ENCODE data around the gene IRF2BP2. TPM values are rescaled to one million over a fixed set of nuclear protein-coding genes. Genes with fewer than 3 reads are reported as not detected.

The IRF2BP2 gene
- total and polyA plus RNA-seq, 2 of the 13 experiments (the other 11 are each of a cell fraction or from before 2014, with no cell fraction given): 140 to 147 TPM

DNA sequence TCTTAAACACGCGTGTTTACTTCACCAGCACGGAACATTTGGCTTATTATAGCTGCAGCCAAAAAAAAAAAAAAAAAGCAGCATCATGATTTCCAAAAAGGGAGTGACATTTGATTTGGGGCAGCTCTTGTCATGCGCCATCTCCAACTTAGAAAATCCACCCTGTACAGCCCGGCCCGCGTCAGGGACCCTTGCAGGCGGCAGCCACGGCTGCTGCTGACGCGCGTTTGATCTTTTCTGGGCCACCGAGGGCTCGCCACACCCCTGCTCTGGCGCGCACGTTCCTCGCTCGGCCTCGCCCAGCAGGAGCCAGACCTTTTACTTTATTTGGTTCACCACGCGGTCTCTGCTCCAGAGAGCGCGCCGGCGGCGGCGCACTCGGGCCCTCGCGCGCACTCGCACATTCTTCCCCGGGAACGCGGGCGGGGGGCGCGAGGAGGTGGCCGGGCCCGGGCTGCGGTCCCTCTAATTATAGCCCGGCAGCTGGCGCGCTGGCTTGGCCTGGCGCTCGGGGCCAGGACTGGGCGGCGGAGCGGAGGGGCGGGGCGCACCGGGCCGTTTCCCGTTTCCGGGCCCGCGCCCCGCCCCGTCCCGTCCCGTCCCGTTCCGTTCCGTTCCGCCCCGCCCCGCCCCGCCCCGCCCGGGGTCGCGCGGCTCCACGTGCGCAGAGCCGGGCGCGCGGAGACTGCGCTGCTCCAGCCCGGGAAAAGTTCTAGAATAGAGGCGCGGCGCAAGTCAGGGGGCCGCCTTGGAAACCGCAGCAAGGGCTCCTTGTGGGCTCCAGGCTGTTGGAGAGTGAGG lies 10.2 kb downstream of the IRF2BP2 start (continued):
- TF ChIP-seq, protein P1, sequence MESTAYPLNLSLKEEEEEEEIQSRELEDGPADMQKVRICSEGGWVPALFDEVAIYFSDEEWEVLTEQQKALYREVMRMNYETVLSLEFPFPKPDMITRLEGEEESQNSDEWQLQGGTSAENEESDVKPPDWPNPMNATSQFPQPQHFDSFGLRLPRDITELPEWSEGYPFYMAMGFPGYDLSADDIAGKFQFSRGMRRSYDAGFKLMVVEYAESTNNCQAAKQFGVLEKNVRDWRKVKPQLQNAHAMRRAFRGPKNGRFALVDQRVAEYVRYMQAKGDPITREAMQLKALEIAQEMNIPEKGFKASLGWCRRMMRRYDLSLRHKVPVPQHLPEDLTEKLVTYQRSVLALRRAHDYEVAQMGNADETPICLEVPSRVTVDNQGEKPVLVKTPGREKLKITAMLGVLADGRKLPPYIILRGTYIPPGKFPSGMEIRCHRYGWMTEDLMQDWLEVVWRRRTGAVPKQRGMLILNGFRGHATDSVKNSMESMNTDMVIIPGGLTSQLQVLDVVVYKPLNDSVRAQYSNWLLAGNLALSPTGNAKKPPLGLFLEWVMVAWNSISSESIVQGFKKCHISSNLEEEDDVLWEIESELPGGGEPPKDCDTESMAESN (CRISPR knock-in tag; conservative IDR thresholded peaks at IDR 0.05): peak; percentile 95
- 0 out of 2 replicates have a peak, but pooled peaks have one; percentile 4 for TF ChIP-seq KLF13 (CRISPR knock-in tag; IDR thresholded peaks at IDR 0.05)
- peak; percentile 80 for TF ChIP-seq SAP130 (CRISPR knock-in tag; IDR thresholded peaks at IDR 0.05; ENCODE audit: low read depth)
- TF ChIP-seq, protein P2, sequence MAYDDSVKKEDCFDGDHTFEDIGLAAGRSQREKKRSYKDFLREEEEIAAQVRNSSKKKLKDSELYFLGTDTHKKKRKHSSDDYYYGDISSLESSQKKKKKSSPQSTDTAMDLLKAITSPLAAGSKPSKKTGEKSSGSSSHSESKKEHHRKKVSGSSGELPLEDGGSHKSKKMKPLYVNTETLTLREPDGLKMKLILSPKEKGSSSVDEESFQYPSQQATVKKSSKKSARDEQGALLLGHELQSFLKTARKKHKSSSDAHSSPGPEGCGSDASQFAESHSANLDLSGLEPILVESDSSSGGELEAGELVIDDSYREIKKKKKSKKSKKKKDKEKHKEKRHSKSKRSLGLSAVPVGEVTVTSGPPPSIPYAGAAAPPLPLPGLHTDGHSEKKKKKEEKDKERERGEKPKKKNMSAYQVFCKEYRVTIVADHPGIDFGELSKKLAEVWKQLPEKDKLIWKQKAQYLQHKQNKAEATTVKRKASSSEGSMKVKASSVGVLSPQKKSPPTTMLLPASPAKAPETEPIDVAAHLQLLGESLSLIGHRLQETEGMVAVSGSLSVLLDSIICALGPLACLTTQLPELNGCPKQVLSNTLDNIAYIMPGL (CRISPR knock-in tag; IDR thresholded peaks at IDR 0.05; ENCODE audit: borderline replicate concordance in 1 of 2, low read depth in 1 of 2): peak; percentile 65 to 84; a peak in 3 of 4 replicates
- TF ChIP-seq, protein P3, sequence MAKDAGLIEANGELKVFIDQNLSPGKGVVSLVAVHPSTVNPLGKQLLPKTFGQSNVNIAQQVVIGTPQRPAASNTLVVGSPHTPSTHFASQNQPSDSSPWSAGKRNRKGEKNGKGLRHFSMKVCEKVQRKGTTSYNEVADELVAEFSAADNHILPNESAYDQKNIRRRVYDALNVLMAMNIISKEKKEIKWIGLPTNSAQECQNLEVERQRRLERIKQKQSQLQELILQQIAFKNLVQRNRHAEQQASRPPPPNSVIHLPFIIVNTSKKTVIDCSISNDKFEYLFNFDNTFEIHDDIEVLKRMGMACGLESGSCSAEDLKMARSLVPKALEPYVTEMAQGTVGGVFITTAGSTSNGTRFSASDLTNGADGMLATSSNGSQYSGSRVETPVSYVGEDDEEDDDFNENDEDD (CRISPR knock-in tag; IDR thresholded peaks at IDR 0.05; ENCODE audit: borderline replicate concordance): peak; percentile 91; the same call in 1 of the 2 replicates
- peak; percentile 50 for TF ChIP-seq SRSF4 (IDR thresholded peaks at IDR 0.05; ENCODE audit: low read depth, low read length, poor library complexity, severe bottlenecking)
- no peak for TF ChIP-seq REL (CRISPR knock-in tag; conservative IDR thresholded peaks at IDR 0.05)
- no peak for TF ChIP-seq ZBTB1 (CRISPR knock-in tag; IDR thresholded peaks at IDR 0.05; ENCODE audit: borderline replicate concordance)

All from HepG2 (cell line).